NK-92 treated with Interleukin-12 subunit alpha and Interleukin-12 subunit beta, amount 100 ng/mL, for 24 hours (cell line): ENCODE results near the gene CLDN22.

Source experiments
- DNase-seq: peaks from one replicate; lab custom pipeline; 2025; lab: John Stamatoyannopoulos, UW

The CLDN22 gene

DNA sequence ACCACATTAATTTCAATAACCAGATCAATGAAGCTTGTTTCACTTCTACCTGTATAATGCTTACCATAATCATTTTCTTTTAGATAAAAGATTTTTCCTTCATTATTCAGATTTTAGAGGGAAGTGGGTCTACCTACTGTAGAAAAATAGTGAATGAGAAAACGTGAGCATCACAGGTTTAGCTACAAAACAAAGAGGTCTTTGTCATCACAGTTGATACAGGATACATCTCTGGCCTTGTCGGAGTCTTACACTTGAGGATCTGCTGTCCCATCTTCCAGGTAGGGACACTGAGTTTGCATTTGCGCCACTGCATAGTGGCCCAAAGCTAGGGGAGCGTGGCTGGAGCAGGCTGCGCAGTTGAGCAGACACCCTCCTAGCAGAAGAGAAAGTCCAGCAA lies 1.4 kb upstream of the CLDN22 start:
- no peak for DNase-seq

- DNase-seq: no peak
These were observed 1.0 kb upstream of the CLDN22 start for GRCh38 chr4:183321079-183321478.

DNA sequence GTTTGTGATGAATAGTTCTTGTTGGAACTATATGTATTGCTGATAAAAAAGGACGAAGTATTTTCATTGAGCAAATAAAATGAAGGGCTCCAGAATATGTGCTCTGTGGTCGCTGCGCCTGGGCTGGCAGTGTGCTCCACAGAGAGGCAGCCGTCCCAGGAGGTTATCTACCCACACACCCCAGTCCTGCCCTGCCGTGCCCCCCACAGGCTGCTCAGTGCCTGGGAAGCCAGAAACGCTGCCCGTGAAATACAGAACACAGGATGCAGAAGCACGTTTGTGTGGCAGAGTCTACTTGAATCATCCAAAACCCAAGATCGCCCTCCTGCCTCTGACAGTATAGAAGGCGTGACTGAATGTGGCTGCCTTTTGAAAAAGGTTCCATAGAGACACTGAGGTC lies 1.4 kb downstream of the CLDN22 start:
- peak; percentile 4 for DNase-seq

- DNase-seq: no peak
These were observed 5.3 kb downstream of the CLDN22 start for GRCh38 chr4:183314806-183315205.

DNA sequence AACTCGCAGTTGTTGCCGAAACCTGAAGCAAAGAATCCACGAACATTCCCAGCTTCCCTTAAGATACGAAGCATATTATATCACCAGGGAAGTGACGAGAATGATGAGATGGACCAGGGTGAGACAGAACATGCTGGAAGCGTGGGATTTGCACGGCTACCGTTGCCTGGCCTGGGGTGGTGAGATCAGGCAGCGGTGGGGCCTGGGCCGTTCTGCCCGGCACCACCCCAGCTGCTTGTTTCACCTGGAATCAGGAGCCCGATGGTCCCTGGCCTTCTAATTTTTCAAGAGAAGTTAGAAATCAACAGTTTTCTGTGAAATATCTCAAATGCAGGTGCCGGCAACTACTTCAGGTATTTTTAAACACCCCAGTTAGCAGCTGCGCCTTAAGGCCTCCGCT lies 5.7 kb downstream of the CLDN22 start:
- DNase-seq: no peak

DNA sequence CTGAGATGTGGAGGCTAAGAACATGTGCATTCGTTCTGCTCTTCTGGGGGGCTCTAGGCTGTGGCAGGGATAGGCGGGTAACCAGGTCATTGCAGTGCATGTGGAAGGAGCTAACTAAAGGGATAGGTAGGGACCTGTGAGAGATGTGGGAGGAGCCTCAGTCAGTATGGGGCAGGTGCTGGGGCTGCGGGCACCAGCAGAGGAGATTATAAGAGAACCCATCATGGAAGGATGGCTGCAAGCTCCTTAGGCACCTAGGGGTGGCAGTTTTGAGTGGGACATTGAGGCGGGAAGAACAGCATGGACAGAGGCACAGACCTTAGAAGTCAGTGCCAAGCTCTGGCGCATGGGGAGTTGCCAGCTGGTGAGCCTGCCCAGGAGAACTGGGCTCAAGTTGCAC lies 7.2 kb downstream of the CLDN22 start:
- DNase-seq: no peak

DNA sequence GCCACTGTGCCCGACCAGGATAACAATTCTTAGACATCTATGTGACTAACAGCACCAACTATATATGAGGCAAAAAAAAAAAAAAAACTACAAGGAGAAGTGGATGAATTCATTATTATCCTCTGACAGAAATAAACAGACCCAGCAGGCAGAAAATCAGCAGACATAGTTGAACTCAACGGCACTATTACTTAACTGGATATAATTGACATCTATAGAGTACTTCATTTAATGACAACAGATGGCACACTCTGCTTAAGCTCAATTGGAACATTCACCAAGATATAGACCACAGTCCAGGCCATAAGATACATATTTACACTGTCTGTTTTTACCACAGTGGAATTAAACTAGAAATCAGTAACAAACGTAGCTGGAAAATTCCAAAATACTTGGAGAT lies 13.3 kb downstream of the CLDN22 start:
- DNase-seq: no peak

GRCh38 chr4:183304538-183304937 lies 15.5 kb downstream of the CLDN22 start:
- no peak for DNase-seq

- DNase-seq: no peak
These were observed 16.0 kb downstream of the CLDN22 start for GRCh38 chr4:183304067-183304466.

DNA sequence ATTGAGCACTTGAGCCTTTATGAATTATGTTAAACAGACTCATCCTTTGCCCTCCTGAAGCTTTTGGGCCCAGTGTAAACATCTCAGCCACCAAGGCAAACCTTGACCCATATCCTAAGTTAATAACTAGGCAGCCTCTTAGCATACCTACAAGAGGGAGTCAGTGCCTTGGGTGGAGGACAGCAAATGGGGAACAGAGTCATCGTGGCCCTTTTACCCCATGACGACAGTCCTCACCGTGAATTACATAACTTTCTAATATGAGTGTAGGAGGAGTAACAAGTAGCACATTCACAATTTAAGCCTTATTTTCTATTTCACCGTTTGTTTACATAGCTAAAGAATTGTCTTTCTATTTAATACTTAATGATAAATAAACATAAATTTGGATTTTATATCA lies 16.8 kb downstream of the CLDN22 start:
- DNase-seq: no peak

GRCh38 chr4:183300655-183301054 lies 19.4 kb downstream of the CLDN22 start:
- no peak for DNase-seq

DNA sequence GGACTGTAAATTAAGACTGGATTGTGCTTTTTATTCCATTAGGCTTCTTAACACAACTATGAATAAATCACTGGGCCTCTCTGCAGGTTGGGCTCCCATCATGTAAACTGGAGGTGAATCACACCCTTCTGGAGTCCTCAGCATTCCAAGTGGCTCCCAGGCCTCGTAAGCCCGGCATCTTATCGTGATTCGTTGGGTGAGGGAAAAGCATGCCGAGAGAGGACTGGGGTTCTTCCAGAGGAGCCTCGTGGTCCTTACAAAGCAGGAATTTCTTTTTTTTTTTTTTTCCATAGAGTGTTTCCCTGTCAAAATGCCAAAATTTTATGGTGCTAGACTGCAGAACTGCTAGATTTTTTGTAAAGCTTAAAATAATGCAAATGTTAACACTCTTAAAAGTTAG lies 20.0 kb downstream of the CLDN22 start:
- no peak for DNase-seq

DNA sequence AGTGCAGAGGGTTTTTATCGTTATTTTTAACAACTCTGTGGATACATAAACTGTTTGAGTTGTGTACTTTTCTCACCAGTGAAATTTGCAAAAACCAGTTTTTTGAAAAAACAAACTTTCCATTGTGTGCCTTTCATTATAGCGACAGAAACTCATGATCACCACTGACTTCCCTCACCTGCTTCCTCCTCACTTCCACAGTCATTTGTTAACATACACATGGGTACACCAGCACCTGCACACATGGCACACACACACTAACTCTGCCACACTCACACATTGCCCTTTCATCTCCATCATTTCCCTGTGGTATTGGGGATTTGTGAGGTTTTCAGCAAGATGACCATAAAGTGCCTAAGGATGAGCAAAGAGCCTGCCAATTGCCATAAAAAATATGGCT lies 20.6 kb downstream of the CLDN22 start:
- DNase-seq: no peak

- DNase-seq: no peak
These were observed 22.4 kb downstream of the CLDN22 start for GRCh38 chr4:183297675-183298074.

DNA sequence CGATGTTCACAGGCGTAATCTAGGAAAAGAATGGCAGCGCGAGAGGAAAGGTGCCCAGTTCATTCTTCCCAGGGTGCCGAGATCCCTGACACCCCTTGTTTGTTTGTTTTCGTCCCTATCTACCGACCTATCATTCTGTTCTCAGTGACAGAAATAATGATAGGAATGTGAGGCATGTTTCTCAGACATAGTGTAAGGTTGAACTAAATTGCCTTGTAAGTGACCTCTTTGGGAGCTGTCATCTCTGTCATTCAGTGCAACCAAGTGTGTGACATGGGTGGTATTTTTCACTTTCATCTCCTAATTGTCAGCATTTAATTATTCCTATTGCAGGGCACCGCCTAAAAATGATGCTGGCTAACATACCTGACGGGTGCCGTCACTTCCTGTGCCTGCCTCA lies 24.4 kb downstream of the CLDN22 start:
- DNase-seq: no peak

- DNase-seq: no peak
These were observed 29.0 kb downstream of the CLDN22 start for GRCh38 chr4:183291070-183291469.

DNA sequence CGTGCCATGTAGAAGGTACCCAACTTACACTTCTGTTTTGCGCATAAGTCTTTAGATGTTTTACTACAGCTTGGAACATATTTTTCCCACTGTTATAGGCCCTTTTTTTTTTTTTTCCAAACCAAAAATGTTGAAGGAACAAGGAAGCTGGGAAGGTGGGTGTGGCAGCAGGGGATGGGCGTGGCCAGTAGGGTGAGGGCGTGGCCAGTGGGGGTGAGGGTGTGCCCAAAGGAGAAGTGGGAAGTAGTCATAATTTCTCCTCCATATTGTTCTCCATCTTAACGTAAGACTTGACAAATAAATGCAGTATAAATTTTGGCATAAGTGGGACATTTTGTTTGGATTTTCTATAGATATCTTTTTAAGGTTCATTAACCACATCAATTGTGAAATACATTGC lies 30.4 kb downstream of the CLDN22 start:
- DNase-seq: no peak

GRCh38 chr4:183288955-183289354 lies 31.1 kb downstream of the CLDN22 start:
- DNase-seq: no peak

DNA sequence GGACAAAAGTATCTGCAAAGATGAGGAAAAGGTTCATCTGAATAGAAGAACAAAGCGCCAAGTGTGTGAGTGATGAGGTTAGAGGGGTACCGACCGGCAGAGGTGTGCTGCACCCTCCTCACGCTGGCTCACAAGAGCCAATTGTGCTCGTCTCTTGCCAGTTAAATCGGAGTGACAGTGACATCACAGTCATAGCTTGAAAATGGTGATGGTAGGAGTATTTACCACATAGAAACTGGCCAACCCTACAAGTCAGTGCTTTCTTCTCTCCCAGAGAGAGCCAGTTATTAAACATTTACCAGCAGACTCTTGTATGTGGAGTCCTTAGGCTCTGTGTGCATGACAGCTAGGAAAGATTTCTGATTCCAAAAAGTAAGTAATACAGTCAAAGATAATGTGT lies 32.4 kb downstream of the CLDN22 start:
- DNase-seq: no peak

- no peak for DNase-seq
These were observed 32.8 kb downstream of the CLDN22 start for GRCh38 chr4:183287309-183287659.

- DNase-seq: no peak
These were observed 33.3 kb downstream of the CLDN22 start for GRCh38 chr4:183286590-183287308.

- DNase-seq: no peak
These were observed 34.2 kb downstream of the CLDN22 start for GRCh38 chr4:183285886-183286285.

GRCh38 chr4:183284965-183285364 lies 35.1 kb downstream of the CLDN22 start:
- no peak for DNase-seq

- no peak for DNase-seq
These were observed 35.8 kb downstream of the CLDN22 start for GRCh38 chr4:183284258-183284785.
